GM18873 (cell line): ENCODE data around the gene SNAPC3.

Experiments
- ATAC-seq: cut with Tn5 transposase; IDR thresholded peaks from one replicate; pipeline ENCODE4 v1.9.1; 2021; ENCODE audit warnings: mild to moderate bottlenecking, moderate library complexity, moderate number of reproducible peaks; ENCODE audit not compliant: unreplicated experiment, low FRiP score

Gene SNAPC3

GRCh38 chr9:15485836-15486666 lies 63.4 kb downstream of the SNAPC3 start:
- no peak for ATAC-seq

GRCh38 chr9:15491950-15492349 lies 69.3 kb downstream of the SNAPC3 start:
- ATAC-seq = no peak

- ATAC-seq = no peak
Observed at GRCh38 chr9:15492485-15493150, 69.9 kb downstream of the SNAPC3 start.

DNA sequence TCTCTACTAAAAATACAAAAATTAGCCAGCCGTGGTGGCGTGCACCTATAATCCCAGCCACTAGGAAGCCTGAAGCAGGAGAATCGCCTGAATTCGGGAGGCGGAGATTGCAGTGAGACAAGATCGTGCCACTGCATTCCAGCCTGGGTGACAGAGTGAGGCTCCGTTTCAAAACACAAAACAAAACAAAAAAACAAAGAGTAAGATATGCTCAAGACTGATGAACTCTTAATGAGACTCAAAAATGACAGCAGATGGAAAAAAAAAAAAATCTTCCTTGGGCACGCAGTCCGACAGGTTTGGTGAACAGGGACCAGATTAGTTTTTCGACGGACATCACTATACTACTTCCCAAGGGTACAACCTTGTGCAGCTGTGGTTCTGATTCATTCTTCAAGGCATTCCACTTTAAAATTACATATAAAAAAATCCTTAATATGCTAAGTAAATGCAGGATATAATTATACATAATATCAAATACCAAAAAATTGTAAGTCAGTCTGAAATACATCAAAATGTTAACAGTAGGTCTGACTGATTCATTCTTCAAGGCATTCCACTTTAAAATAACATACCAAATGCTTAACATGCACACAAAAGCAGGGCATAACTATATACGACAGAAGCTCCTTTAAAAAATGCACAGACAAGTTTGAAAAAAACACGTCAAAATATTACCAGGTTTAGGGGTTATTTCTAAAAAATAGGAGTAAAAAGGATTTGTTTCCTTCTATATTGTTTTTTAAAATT lies 75.7 kb downstream of the SNAPC3 start:
- no peak for ATAC-seq

DNA sequence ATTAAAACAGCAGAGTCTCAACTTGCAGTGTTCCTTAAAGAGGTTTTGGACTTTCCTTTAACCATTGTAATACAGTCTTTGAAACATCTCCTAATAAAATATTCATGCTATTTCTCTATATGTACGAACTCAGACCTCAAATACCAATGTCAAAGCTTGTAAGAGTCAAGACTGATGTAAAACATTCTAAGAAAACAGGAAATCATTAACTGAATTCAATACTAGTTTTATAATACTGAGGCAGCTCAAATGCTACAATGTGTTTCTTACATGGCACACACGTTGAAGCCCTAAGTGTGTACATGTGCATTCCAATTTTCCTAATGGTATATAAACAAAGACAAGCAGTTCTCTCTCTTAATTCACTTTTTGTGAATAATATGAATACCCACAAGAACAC lies 76.5 kb downstream of the SNAPC3 start:
- no peak for ATAC-seq

GRCh38 chr9:15501179-15501578 lies 78.5 kb downstream of the SNAPC3 start:
- no peak for ATAC-seq

DNA sequence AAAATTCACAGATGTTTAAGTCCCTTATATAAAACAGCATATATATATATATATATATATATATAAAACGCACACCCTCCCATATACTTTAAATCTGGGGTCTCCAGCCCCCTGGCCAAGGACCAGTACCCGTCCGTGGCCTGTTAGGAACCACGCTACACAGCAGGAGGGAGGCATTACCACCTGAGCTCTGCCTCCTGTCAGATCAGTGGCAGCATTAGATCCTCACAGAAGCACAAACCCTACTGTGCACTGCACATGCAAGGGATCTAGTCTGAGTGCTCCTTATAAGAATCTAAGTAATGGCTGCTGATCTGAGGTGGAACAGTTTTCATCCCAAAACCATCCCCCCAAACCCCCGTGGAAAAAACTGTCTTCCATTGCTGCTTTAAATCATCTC lies 79.1 kb downstream of the SNAPC3 start:
- ATAC-seq = no peak

- no peak for ATAC-seq
Observed at GRCh38 chr9:15505921-15506320, 83.2 kb downstream of the SNAPC3 start.

GRCh38 chr9:15509931-15510788 lies 87.5 kb downstream of the SNAPC3 start:
- ATAC-seq = peak; percentile 20

- peak; percentile 80 for ATAC-seq
Observed at GRCh38 chr9:15510789-15511575, 88.3 kb downstream of the SNAPC3 start, which contains the start of gene PSIP1. PSIP1 (minus strand) TSS chr9:15510970; CDS start chr9:15510188, 782 bp downstream.
